Measurements from ENCODE around the gene SMOC1.

Gene SMOC1

DNA sequence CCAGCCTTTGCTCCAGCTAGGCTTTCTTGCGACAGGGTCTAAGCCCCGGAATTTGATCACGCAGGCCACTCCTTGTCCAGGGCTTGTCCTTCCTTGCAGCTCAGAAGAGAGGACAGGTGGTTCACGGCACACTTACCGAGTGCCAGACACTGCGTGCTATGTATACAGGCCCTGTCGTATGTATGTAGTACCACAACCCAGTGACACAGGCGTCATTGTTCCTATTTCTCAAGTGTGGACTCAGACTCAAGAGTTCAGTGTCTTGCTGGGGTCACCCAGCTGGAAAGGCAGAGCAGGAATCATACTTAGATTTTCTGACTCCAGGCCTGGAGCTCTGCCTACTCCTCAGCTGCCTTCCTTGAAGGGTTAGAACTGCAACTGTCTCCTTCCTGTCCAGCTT is 153.9 kb downstream of the SMOC1 start:
- no peak for FAIRE-seq

DNA sequence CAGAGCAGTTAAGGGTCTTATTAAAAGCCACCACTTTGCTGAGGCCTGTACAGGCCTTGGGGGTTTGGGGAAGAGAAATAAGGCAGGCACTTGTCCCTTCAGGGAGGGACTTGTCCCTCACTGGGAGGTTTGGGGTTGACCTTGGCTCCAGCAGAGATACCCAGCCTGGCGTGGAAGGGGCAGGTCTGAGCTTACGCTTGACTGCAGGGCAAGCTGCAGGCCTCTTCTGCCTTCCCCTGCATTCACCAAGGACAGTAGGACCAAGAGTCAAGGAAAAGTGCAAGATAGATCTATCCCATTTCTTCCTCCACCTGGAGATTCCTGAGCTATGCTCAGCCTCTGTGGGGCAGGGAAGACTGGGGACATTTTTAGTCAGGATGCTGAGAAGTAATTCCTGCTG is 154.3 kb downstream of the SMOC1 start:
- no peak for DNase-seq (ENCODE audit: low spot score)
- FAIRE-seq: peak; percentile 13

More for the DNA sequence above, 153.9 kb downstream of the SMOC1 start:
- DNase-seq (ENCODE audit: low spot score): no peak

DNA sequence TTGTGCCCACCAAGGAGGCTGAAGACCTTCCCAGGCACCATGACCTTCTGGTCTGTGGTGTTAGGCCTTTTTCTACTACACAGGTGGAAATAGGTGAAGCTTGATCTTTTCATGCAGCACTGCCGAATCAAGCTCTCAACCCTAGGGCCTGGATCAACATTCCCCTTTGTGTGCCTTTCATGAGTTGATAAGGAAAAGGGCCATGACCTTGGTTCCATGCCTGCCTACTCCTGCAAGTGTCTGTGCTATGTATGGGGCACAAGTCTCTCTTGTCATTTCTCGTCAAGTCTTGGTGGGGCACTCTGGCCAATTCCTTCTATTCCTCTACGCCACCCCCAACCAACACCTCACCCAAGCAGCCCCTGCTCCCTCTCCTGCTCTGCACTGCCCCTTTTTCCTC is 155.0 kb downstream of the SMOC1 start:
- no peak for DNase-seq (ENCODE audit: low spot score)
- FAIRE-seq: peak; percentile 27

DNA sequence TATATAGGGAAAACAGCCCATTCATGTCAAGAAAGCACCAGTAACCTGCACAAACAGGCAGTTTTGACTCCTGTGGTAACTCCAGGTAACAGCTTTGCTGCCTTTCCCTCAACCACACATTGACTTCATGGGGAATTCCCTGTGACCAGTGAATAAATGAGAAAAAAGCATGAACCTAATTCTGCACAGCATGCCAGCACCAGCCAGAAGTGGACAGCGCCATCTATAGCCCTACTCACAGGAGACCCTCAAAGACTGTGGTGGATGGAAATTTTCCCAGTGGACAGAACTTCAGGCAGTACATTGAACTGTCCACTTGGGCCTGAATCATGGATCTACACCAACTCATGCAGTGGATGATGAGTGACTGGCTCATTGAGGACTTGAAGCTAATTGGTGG is 157.4 kb downstream of the SMOC1 start:
- DNase-seq (ENCODE audit: low spot score): no peak

DNA sequence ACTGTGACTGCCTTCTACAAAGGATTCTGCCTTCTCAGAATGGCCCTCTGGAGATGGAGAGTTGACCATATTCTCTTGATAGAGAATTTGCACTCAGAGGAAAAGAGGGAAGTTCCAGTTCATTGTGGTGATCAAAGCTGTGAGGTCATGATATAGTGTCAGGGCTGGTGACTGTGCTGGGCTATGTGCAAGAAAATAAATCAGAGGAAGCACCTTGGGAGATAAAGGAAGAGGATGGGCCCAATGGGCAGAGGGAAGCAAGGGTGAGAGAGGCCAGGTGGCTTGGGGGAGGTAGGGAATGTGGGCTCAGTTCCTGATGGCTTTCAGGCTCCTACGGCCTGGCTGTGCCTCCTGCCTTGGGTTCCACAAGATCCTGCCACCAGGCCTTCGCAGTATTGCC is 163.8 kb downstream of the SMOC1 start:
- FAIRE-seq (no peak), DNase-seq (ENCODE audit: low spot score) (no peak)

More for the DNA sequence above, 157.4 kb downstream of the SMOC1 start:
- peak; percentile 55 for FAIRE-seq

DNA sequence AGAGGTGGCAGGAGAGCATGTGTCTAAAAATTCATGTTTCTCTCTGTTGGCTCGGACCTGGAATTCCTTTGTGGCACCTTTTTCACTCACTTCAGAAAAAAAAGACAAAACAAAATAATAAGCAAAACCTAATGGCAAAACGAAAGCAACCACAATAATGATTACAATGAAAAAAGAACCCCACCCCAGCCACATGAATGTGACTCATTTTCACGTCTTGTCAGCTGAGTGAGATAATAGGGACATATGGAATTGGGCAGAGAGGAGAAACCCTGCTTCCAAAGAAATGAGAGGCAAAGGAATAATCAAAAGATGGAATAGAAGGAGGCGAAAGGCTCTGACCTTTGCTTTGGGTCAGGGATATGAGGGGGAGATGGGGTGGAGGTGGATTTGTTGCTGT is 166.1 kb downstream of the SMOC1 start:
- DNase-seq (ENCODE audit: low spot score) (peak; percentile 46), FAIRE-seq (no peak)

DNA sequence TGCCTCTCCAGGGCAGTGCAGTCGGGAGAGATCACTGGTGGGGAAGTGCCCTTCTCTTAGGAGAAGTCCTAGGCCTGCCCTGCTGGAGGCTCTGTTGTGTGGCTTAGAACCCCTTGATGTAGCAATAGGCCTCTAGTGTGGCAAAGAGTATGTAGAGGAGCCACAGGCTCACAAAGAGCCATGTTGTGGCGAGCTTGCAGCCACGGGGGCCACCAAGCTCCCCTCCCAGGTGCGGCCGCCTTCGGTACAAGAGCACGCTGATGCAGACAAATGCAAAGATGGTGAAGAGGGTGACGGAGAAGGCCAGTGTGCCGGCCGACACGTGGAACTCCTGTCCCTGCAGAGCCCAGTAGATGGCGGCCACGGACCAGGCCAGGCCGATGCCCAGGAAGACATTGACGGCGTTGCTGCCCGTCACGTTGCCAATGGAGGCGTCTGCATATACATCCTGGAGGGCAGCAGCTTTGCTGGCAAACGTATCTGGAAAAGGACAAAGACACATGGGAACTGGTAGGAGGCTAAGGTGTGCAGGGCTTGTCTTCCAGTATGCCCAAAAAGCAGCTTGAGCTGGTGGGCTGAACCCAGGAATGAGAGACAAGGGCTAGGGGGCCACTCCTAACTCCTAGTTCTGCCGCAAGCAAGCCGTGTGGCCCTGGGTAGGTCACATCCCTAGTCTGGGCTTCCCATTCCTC is 166.8 kb downstream of the SMOC1 start:
- FAIRE-seq (peak; percentile 99), DNase-seq (ENCODE audit: low spot score) (peak; percentile 81)

DNA sequence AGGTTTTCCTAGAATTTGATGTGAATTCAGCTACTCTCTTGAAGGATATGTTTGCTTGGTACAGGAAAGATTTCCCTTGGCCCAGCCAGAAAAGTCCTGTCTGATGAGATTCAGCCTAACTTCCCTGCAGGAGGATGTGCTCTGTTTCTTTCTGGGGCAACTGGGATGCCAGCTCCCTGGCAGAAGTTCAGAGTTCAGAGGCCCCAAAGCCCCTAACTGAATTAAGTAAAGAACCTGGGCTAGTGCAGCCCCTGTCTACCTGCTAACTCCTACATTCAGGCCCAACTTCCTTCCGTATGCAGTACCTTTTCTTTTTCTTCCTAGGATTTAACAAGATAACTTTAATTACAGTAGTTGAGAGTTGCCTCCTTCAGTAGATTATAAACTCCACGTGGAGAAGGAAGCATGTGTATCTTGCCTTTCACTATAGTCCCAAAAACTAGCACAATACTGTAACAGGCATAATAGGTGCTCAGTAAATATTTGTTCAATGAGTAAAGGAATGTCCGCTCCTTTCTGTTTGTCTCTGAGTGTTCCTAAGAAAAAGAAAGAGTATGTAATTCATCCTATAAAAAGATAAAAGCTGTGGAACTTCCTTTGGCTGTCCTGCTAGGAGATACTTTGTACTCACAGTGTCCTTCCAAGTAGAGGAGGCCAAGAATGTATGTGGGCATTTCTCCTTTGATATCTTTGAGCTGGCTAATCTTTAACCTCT is 168.5 kb downstream of the SMOC1 start:
- FAIRE-seq: no peak
- DNase-seq (ENCODE audit: low spot score): no peak

DNA sequence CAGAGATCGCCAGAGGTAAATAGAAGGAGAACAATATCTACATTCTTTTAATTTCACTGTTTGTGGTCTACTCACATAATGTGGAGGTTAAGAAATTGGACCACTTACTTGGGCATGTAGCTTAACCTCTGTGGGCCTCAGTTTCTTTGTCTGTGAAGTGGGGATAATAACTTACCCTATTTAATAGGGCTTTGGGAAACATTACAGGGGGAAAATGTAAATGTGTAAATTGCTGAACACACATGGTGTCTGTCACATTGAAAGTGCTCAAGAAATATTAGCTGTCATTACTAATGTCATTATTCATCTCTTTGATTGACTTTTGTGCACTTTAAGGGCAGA is 169.1 kb downstream of the SMOC1 start:
- no peak for FAIRE-seq

DNA sequence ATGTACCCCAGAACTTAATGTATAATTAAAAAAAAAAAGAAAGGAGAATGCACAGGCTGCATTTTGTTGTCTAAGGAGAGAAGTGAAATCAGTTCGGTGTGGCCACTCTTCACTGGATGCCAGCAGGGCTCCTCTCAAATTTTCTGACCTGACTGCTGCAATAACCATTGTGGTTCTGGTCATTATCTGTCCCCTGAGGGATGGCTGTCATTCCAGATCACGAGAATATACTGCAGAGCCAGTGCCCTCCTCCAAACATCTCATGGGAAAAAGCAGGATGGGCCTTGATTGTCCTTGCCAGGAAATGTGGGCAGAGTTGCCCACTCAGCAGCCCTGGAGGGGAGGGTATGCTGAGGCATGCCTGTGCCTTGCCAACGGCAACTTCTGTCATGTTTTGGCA is 170.4 kb downstream of the SMOC1 start:
- DNase-seq (ENCODE audit: low spot score) (no peak), FAIRE-seq (peak; percentile 95)

More for the DNA sequence above, 169.1 kb downstream of the SMOC1 start:
- DNase-seq (ENCODE audit: low spot score): no peak

DNA sequence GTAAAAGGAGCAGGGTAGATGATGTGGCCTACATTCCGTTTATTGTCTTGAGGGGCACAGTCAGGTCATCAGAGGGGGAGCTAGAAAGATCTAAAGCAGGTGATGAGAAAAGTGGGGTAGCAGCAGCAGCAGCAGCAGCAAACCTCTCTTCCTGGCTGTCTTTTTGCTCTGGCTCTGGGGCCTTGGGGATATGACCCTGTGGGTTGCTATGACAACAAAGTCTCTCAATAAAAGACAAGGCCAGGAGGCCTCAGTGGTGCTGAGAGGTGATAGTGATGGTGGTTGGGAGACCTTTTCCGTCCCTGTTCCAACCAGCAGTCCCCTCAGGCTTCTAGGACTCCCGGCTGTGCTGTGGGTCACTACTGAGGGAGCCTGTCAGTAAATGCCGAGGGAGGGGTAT is 170.9 kb downstream of the SMOC1 start:
- DNase-seq (ENCODE audit: low spot score) (no peak), FAIRE-seq (no peak)

DNA sequence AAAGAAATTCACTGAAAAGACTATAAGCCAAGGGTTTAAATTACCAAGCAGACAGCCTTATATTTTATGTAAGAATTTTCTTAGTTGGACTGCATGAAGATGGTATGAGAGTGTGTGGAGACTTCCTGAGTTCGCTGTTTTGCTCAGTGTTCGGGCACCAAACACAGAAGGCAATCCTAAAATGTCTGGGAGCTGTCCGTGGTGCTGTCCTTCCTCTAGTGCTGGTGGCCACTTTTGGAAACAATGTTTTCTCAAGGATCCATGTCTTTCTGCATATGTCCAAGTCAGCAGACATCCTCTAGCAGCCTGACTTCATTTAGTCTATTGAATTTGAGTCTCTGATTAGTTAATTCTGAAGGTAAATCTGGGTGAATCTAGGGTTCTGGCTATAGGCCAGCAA is 173.8 kb downstream of the SMOC1 start:
- DNase-seq (ENCODE audit: low spot score) (peak; percentile 66), FAIRE-seq (peak; percentile 87)

DNA sequence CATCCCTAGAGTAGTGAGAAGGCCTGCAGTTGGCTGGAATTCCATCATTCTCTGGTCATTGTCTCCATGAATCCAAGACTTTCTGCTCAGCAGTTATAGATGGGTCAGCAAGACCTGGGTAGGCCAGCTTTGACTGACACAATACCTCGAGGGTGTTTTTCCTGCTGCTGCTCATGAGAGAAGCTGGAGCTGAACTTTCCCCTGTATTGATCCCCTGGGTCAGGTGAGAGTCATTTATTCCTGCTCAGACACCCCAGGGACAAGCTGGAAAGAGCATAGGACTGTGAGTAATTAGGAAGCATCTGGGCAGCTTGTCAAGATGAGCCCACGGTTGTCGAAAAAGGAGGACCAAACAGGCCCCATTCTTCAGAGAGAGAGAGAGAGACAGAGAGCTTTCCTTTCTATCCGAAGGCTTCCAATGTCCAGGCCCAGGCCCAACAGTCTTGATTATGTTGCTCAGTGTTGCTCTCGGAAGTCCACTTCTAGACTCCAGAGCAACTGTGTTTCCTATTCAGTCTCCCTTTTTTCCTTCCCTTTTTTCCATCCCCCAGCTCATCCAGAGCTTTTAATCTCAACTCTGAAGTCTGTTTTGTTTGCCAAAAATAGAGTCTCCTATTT is 178.4 kb downstream of the SMOC1 start:
- DNase-seq (ENCODE audit: low spot score) (no peak), FAIRE-seq (no peak)

DNA sequence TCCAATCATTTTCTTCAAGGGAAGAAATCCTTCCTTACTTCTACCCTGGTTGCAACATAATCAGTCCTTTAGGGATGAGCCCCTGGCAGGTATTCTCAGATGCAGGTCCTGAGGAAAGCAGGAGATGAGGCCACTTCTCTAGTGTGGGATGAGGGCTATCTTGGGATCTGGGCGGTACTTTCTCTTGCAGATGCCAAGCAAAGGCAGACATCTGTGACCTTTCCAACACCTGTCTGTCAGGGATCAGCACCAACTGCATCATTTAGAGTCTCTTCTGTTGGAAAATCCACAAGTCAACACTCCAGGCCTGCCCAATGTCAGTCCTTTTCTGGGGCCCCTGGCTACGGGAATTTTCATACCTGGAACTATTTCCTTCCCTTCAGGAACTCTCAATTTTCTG is 180.3 kb downstream of the SMOC1 start:
- no peak for DNase-seq (ENCODE audit: low spot score)
- peak; percentile 13 for FAIRE-seq

DNA sequence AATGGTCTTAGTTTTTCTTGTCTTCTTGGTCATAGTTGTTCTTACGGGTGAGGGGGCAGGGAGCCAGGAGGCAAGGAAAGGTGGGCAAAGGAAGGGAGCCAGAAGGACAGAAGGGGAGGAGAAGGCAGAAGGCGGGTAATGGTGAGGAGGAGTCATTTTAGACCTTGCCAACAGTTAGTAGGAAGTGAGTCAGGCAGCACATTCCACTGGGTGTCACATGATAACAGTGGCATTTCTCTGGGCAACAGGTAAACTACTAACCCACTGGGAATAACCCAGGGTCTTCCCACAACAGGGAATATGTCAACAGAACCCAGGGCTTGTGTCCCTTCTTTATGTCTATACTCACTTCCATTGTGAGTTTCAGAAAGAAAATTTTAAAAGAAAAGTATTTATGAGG is 181.9 kb downstream of the SMOC1 start:
- no peak for FAIRE-seq
- peak; percentile 88 for DNase-seq (ENCODE audit: low spot score)

DNA sequence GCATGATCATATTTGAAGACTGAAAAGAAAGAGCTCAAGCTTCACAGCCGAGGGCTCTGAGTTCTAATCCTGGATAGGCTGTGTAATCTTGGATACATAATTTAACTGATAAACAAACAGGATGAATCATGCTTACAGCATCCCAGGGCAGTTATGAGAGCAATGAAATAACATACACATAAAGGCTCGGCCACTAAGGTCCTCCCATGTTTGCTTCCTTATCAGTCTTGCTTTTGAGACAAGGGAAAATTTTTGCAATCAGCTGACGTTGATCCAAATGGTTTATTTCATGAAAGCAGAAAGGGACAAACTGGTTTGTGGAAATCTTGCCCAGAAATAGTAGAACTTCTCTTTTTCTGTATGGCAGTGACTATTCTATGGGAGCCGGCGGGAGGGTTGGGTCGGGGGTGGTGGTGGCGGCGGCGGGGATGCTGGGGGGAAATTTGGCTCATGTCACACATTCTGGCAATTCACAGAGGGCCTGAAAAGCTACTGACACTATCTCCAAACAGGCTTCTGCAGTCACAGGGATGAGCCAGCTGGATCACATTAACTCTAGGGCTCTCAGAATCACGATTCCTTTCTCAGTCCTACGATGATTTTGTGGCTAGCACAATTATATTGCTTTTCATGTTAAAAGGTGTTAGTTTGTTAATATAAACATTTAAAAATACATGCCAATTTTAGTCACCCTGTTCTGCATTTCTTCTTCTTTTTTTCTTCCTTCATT is 185.1 kb downstream of the SMOC1 start:
- DNase-seq (ENCODE audit: low spot score) (no peak), FAIRE-seq (no peak)

DNA sequence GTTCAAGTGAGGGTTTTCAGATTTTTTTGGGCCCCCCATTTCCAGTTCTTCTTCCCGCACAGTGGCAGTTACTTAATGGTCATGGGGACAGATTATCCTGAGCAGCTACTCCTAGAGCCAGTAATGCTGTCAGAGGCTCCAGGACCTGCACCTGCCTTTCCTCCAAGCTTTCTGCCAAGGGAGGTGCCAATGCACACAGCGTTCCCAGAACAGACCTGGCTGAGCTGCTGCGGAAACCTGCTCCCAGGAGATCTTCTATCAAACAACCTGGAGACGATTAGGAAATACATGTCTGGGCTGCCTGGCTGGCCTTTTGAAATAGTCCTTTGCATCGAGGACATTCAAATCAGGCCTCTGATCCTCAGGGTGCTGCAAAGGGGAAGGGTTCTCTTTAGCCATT is 188.6 kb downstream of the SMOC1 start:
- no peak for FAIRE-seq
- DNase-seq (ENCODE audit: low spot score): no peak

DNA sequence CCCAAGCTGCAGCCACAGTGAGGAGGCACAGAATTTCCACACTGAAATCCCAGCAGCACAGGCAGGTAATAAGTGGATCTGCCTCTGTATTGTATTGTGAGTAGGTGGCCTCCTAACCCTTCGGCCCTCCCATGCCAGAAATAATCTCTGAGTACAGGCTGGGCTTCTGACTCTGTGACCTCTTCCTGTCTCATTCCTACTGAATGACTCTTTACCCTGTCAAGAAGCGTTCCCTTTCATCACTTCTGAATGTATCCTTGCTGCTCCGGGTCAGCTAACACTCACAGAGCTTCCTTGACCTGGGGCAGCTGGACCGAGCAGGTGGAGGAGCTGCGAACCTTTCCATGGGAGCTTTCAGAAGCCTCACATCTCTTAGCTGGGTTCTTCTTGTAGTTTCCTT is 190.0 kb downstream of the SMOC1 start:
- FAIRE-seq (no peak), DNase-seq (ENCODE audit: low spot score) (peak; percentile 40)

DNA sequence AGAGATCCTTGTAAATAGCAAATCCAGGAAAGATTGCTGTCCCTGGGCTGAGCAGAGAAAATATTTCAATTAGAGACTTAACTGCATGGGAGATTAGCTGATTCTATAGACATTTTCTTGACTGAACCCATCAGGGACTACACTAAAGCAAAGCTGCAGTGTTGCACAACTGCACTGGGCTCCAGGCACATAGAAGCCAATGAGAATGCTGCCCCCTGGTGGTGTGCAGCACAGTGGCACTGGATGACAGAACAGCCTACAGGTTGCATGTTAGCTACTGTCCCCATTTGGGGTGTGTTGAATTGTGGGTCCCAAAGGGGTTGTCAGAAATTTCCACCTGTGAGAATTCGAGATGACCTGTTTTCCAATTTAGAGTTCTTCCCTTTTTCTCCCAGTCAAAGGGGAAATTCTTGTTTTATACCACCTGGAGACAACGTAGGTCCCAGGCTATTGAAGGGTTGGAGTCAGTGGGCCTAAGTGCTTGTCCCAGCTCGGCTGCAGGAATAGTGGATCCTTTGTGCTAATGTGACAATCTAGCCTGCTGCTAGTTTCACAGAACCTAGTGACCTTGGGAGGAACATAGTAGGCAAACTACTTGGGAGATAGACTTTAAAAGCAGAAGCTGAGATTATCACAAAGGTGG is 194.8 kb downstream of the SMOC1 start:
- FAIRE-seq: peak; percentile 99

DNA sequence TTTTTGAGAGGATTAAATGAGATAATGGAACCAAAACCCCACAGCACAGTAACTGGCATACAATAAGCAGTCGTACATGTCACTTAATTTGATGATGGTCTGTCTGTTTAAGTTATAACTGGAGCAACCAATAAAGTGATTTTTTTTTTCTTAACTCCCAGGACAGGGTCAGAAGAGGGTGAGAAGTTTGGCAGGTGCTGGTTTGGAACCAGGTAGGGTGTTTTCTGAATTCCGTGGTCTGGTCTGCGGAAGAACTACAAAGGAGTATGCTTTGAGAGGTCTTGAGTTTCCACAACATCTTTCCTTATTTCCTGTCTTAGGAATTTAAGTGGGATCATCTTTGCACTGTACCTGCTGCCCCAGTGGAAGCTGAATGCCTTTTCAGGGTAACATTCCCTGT is 197.8 kb downstream of the SMOC1 start:
- FAIRE-seq: peak; percentile 32
- no peak for DNase-seq (ENCODE audit: low spot score)

More for the DNA sequence above, 194.8 kb downstream of the SMOC1 start:
- peak; percentile 94 for DNase-seq (ENCODE audit: low spot score)

DNA sequence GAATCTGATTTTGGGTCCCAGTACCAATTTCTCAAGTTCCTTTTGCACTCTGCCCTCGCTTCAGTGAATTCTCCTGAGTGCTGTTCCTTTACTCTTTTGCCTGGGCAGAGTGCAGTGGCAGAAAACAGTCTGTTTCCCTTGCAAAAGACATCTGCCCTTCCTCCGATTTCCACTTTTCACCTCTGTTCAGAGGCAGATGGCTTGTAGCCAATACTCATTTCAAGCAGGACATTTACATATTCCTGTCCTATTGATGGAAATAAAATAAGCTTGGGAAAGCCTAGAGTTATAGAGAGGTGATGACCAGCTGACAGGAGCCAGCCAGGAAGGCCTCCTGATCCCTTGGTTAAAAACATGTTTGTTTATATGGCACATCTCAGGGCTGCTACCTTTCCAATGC is 198.5 kb downstream of the SMOC1 start:
- FAIRE-seq: peak; percentile 75
- no peak for DNase-seq (ENCODE audit: low spot score)

Measured in urothelium cell line (cell line).